GM19193 (cell line): Measurements from ENCODE around the gene GCN1.
A peak's percentile ranks its signal among the peaks of the same experiment; 100 is the strongest.

ENCODE experiments used
- POLR2A ChIP-seq: IDR thresholded peaks from 4 replicates; pipeline ENCODE4 v1.6.1; 2011; ENCODE audit not compliant: insufficient read depth, insufficient read length; ENCODE audit errors: extremely low read depth

GCN1 gene

GRCh38 chr12:120234643-120235368 is 40.3 kb upstream of the GCN1 start:
- TF ChIP-seq POLR2A, result no peak

GRCh38 chr12:120231316-120232011 is 36.9 kb upstream of the GCN1 start:
- TF ChIP-seq POLR2A, result no peak

GRCh38 chr12:120230974-120231315 is 36.4 kb upstream of the GCN1 start:
- TF ChIP-seq POLR2A, result no peak

- no peak for TF ChIP-seq POLR2A
Observed at GRCh38 chr12:120230326-120230973, 35.9 kb upstream of the GCN1 start.

- no peak for TF ChIP-seq POLR2A
Observed at GRCh38 chr12:120229487-120230325, 35.2 kb upstream of the GCN1 start.

- no peak for TF ChIP-seq POLR2A
Observed at GRCh38 chr12:120229071-120229486, 34.6 kb upstream of the GCN1 start.

- peak; percentile 25 for TF ChIP-seq POLR2A
Observed at GRCh38 chr12:120228291-120229070, 34.0 kb upstream of the GCN1 start.

- no peak for TF ChIP-seq POLR2A
Observed at GRCh38 chr12:120228041-120228290, 33.5 kb upstream of the GCN1 start.

- no peak for TF ChIP-seq POLR2A
Observed at GRCh38 chr12:120227233-120228040, 32.9 kb upstream of the GCN1 start.

GRCh38 chr12:120225852-120226640 is 31.5 kb upstream of the GCN1 start:
- no peak for TF ChIP-seq POLR2A

GRCh38 chr12:120225200-120225558 is 30.7 kb upstream of the GCN1 start:
- no peak for TF ChIP-seq POLR2A

GRCh38 chr12:120224304-120225199 is 30.0 kb upstream of the GCN1 start:
- TF ChIP-seq POLR2A, result no peak
